GM12801 (cell line): Measurements from ENCODE around the gene TRRAP.

Experiments used
- CTCF ChIP-seq: IDR thresholded peaks from one replicate; pipeline ENCODE4 v1.5.1; 2011; ENCODE audit warnings: control low read depth; ENCODE audit not compliant: insufficient read length; ENCODE audit errors: extremely low read depth

TRRAP gene

GRCh38 chr7:98993024-98993897, 114.9 kb downstream of the TRRAP start:
- no peak for TF ChIP-seq CTCF

- no peak for TF ChIP-seq CTCF
Observed at GRCh38 chr7:98994046-98994944, 116.0 kb downstream of the TRRAP start.

- TF ChIP-seq CTCF, result no peak
Observed at GRCh38 chr7:98995111-98995510, 116.8 kb downstream of the TRRAP start.

- TF ChIP-seq CTCF, result no peak
Observed at GRCh38 chr7:98995523-98996149, 117.3 kb downstream of the TRRAP start.

- no peak for TF ChIP-seq CTCF
Observed at GRCh38 chr7:98996150-98996552, 117.8 kb downstream of the TRRAP start.

- TF ChIP-seq CTCF, result no peak
Observed at GRCh38 chr7:98997846-98998245, 119.5 kb downstream of the TRRAP start.
